ENCODE data around the gene TP53INP2. TPM values are rescaled to one million over a fixed set of nuclear protein-coding genes. Genes with fewer than 3 reads are reported as not detected.
A peak's percentile ranks its signal among the peaks of the same experiment; 100 is the strongest.

The TP53INP2 gene
- total and polyA plus RNA-seq, 2 of the 13 experiments (the other 11 are each of a cell fraction or from before 2014, with no cell fraction given), result 5.2 to 18.8 TPM

- TF ChIP-seq, protein P1, sequence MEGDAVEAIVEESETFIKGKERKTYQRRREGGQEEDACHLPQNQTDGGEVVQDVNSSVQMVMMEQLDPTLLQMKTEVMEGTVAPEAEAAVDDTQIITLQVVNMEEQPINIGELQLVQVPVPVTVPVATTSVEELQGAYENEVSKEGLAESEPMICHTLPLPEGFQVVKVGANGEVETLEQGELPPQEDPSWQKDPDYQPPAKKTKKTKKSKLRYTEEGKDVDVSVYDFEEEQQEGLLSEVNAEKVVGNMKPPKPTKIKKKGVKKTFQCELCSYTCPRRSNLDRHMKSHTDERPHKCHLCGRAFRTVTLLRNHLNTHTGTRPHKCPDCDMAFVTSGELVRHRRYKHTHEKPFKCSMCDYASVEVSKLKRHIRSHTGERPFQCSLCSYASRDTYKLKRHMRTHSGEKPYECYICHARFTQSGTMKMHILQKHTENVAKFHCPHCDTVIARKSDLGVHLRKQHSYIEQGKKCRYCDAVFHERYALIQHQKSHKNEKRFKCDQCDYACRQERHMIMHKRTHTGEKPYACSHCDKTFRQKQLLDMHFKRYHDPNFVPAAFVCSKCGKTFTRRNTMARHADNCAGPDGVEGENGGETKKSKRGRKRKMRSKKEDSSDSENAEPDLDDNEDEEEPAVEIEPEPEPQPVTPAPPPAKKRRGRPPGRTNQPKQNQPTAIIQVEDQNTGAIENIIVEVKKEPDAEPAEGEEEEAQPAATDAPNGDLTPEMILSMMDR (CRISPR knock-in tag; IDR thresholded peaks at IDR 0.05), result no peak
- TF ChIP-seq ZFP36L1 (CRISPR knock-in tag; IDR thresholded peaks at IDR 0.05) (no peak; the same call in 1 of the 2 replicates), ATF2 (CRISPR knock-in tag; IDR thresholded peaks at IDR 0.05) (peak; percentile 78), GTF3A (CRISPR knock-in tag; conservative IDR thresholded peaks at IDR 0.05) (peak; percentile 34; the same call in 1 of the 2 replicates), ADNP (CRISPR knock-in tag; IDR thresholded peaks at IDR 0.05) (no peak), PHF8 (CRISPR knock-in tag; IDR thresholded peaks at IDR 0.05) (peak; percentile 70), ISL2 (CRISPR knock-in tag; IDR thresholded peaks at IDR 0.05) (0 out of 2 replicates have a peak, but pooled peaks have one; percentile 4), ASH2L (IDR thresholded peaks at IDR 0.05; ENCODE audit: insufficient read length, low read depth, low read length) (peak; percentile 90), ZFX (CRISPR knock-in tag; IDR thresholded peaks at IDR 0.05; ENCODE audit: low read depth) (peak; percentile 86), IRF1 (CRISPR knock-in tag; IDR thresholded peaks at IDR 0.05; ENCODE audit: low read depth) (peak; percentile 12; the same call in 1 of the 2 replicates), MIER2 (CRISPR knock-in tag; IDR thresholded peaks at IDR 0.05) (no peak), ZNF652 (CRISPR knock-in tag; IDR thresholded peaks at IDR 0.05; ENCODE audit: borderline replicate concordance, low read depth) (no peak), HOXA3 (CRISPR knock-in tag; IDR thresholded peaks at IDR 0.05) (peak; percentile 92)
- TF ChIP-seq, protein P2, sequence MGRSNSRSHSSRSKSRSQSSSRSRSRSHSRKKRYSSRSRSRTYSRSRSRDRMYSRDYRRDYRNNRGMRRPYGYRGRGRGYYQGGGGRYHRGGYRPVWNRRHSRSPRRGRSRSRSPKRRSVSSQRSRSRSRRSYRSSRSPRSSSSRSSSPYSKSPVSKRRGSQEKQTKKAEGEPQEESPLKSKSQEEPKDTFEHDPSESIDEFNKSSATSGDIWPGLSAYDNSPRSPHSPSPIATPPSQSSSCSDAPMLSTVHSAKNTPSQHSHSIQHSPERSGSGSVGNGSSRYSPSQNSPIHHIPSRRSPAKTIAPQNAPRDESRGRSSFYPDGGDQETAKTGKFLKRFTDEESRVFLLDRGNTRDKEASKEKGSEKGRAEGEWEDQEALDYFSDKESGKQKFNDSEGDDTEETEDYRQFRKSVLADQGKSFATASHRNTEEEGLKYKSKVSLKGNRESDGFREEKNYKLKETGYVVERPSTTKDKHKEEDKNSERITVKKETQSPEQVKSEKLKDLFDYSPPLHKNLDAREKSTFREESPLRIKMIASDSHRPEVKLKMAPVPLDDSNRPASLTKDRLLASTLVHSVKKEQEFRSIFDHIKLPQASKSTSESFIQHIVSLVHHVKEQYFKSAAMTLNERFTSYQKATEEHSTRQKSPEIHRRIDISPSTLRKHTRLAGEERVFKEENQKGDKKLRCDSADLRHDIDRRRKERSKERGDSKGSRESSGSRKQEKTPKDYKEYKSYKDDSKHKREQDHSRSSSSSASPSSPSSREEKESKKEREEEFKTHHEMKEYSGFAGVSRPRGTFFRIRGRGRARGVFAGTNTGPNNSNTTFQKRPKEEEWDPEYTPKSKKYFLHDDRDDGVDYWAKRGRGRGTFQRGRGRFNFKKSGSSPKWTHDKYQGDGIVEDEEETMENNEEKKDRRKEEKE (IDR thresholded peaks at IDR 0.05), result no peak
- TF ChIP-seq, protein P3, sequence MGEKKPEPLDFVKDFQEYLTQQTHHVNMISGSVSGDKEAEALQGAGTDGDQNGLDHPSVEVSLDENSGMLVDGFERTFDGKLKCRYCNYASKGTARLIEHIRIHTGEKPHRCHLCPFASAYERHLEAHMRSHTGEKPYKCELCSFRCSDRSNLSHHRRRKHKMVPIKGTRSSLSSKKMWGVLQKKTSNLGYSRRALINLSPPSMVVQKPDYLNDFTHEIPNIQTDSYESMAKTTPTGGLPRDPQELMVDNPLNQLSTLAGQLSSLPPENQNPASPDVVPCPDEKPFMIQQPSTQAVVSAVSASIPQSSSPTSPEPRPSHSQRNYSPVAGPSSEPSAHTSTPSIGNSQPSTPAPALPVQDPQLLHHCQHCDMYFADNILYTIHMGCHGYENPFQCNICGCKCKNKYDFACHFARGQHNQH (CRISPR knock-in tag; IDR thresholded peaks at IDR 0.05), result peak; percentile 83
- TF ChIP-seq, protein P4, sequence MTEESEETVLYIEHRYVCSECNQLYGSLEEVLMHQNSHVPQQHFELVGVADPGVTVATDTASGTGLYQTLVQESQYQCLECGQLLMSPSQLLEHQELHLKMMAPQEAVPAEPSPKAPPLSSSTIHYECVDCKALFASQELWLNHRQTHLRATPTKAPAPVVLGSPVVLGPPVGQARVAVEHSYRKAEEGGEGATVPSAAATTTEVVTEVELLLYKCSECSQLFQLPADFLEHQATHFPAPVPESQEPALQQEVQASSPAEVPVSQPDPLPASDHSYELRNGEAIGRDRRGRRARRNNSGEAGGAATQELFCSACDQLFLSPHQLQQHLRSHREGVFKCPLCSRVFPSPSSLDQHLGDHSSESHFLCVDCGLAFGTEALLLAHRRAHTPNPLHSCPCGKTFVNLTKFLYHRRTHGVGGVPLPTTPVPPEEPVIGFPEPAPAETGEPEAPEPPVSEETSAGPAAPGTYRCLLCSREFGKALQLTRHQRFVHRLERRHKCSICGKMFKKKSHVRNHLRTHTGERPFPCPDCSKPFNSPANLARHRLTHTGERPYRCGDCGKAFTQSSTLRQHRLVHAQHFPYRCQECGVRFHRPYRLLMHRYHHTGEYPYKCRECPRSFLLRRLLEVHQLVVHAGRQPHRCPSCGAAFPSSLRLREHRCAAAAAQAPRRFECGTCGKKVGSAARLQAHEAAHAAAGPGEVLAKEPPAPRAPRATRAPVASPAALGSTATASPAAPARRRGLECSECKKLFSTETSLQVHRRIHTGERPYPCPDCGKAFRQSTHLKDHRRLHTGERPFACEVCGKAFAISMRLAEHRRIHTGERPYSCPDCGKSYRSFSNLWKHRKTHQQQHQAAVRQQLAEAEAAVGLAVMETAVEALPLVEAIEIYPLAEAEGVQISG (CRISPR knock-in tag; IDR thresholded peaks at IDR 0.05), result peak; percentile 48
Observed at GRCh38 chr20:34704177-34705007, at the start of gene TP53INP2 (continued).
